ENCODE results near the gene PRR5. TPM values are rescaled to one million over a fixed set of nuclear protein-coding genes. Genes with fewer than 3 reads are reported as not detected.

PRR5 gene
- total RNA-seq, 1 donor from 2014 or later, result 20.5 TPM

DNA sequence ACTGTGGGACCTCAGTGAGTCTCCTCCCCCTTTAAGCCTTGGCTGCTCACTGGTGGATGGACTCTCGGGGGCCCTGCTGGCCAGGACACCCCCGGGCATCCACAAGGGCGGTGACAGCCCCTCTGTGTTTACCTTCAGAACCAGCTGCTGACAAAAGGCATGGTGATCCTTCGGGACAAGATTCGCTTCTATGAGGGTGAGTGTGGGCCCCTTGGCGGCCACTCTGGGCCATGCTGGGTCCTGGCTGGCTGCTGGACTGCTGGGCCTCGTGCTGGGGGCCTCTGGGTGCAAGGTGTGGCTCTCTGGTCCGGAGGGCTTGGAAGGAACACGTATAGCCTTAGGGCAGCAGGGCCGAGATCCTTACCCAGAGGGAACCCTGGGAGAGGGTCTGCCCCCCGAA is 24.4 kb downstream of the PRR5 start:
- Mint-ChIP-seq H3K4me1 (ENCODE audit: low read depth) (peaks cover 2% of the 10 kb centered on the region), H3K9me3 (ENCODE audit: low read depth) (no peaks in the 10 kb centered on the region), H3K27me3 (no peaks in the 10 kb centered on the region), H3K27ac (no peak overlapping the region), H3K36me3 (ENCODE audit: insufficient read depth) (no peaks in the 10 kb centered on the region), H3K4me3 (ENCODE audit: low read depth) (no peak overlapping the region)
- TF ChIP-seq, protein P1, sequence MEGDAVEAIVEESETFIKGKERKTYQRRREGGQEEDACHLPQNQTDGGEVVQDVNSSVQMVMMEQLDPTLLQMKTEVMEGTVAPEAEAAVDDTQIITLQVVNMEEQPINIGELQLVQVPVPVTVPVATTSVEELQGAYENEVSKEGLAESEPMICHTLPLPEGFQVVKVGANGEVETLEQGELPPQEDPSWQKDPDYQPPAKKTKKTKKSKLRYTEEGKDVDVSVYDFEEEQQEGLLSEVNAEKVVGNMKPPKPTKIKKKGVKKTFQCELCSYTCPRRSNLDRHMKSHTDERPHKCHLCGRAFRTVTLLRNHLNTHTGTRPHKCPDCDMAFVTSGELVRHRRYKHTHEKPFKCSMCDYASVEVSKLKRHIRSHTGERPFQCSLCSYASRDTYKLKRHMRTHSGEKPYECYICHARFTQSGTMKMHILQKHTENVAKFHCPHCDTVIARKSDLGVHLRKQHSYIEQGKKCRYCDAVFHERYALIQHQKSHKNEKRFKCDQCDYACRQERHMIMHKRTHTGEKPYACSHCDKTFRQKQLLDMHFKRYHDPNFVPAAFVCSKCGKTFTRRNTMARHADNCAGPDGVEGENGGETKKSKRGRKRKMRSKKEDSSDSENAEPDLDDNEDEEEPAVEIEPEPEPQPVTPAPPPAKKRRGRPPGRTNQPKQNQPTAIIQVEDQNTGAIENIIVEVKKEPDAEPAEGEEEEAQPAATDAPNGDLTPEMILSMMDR (IDR thresholded peaks at IDR 0.05; ENCODE audit: unreplicated experiment), result no peak
- DNase-seq (ENCODE audit: low spot score, unreplicated experiment), result no peak

DNA sequence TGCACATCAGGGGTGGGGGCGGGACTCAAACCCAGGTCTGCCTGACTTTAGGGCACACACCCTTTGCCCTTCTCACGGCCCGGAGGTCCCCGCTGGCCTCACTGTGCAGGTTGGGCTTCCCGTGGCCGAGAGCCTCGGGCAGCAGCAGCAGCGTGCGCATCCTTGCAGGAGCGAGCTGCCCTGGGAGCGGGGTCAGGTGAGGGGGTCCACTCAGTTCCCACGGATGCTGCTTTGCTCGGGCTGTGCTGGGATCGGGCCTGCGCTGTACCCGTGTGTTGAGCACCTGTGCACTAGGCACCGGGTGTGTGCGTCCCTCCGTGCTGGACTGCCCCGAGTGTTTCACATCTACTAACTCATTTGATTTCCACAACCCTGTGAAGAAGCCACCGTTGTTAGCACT is 25.1 kb downstream of the PRR5 start:
- H3K9me3 Mint-ChIP-seq (ENCODE audit: low read depth), result no peaks in the 10 kb centered on the region
- DNase-seq (ENCODE audit: low spot score, unreplicated experiment), result no peak
- peaks cover 2% of the 10 kb centered on the region for H3K4me1 Mint-ChIP-seq (ENCODE audit: low read depth)
- H3K4me3 Mint-ChIP-seq (ENCODE audit: low read depth), result no peak overlapping the region
- H3K36me3 Mint-ChIP-seq (ENCODE audit: insufficient read depth), result no peaks in the 10 kb centered on the region
- no peak overlapping the region for H3K27ac Mint-ChIP-seq
- TF ChIP-seq, protein P1 (IDR thresholded peaks at IDR 0.05; ENCODE audit: unreplicated experiment), result no peak
- H3K27me3 Mint-ChIP-seq, result no peaks in the 10 kb centered on the region

DNA sequence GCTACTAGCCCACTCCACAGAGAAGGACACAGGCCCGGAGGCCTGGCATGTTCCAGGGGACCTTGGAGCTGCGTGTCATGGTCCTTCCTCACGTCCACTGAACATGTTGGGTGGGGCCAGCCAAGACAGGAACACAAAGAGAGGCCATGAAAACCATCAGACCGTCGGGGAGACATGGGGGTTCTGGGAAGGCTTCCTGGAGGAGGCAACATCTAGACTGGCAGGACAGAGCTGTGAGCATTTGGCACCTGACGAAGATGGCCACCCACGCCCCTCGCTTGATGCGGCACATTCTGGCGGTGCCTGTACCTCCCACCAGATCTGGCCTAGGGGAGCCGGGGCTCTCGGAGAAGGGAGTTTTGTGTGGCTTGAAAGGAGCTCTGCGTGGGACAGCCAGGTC is 25.7 kb downstream of the PRR5 start:
- H3K27me3 Mint-ChIP-seq, result no peaks in the 10 kb centered on the region
- H3K27ac Mint-ChIP-seq, result no peak overlapping the region
- H3K4me3 Mint-ChIP-seq (ENCODE audit: low read depth), result no peak overlapping the region
- no peak for DNase-seq (ENCODE audit: low spot score, unreplicated experiment)
- no peaks in the 10 kb centered on the region for H3K36me3 Mint-ChIP-seq (ENCODE audit: insufficient read depth)
- H3K4me1 Mint-ChIP-seq (ENCODE audit: low read depth), result peaks cover 2% of the 10 kb centered on the region
- TF ChIP-seq, protein P1 (IDR thresholded peaks at IDR 0.05; ENCODE audit: unreplicated experiment), result no peak
- H3K9me3 Mint-ChIP-seq (ENCODE audit: low read depth), result no peaks in the 10 kb centered on the region

DNA sequence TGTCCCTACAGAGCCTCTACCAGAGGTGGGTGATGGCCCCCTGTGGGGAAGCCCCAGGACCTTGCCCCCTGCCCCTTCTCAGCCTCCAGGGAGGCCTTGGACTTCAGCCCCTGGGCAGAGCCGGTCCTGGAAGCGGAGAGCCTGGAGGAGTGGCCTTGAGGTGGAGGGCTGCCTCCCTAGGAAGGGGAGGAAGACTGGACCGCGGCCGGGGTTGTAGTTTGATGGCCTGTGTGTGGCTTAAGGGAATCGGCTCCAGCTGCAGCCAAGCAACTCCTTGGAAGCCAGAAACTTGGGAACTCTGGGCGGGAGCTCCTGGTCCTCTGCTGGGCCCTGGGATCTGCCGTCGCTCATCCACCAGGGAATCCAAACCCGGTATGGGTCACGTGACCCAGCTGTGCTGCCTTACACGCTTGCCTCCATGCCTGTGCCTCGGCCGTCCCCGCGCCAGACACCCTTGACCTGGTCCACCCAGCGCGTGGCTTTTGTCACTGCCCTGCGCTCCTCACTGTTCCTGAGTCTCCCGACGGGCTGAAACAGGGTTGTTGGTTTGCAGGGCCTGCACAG is 26.8 kb downstream of the PRR5 start:
- no peak for DNase-seq (ENCODE audit: low spot score, unreplicated experiment)
- H3K4me3 Mint-ChIP-seq (ENCODE audit: low read depth), result no peak overlapping the region
- peaks cover 2% of the 10 kb centered on the region for H3K4me1 Mint-ChIP-seq (ENCODE audit: low read depth)
- H3K36me3 Mint-ChIP-seq (ENCODE audit: insufficient read depth), result no peaks in the 10 kb centered on the region
- no peak overlapping the region for H3K27ac Mint-ChIP-seq
- TF ChIP-seq, protein P1 (IDR thresholded peaks at IDR 0.05; ENCODE audit: unreplicated experiment), result no peak
- H3K27me3 Mint-ChIP-seq, result no peaks in the 10 kb centered on the region
- H3K9me3 Mint-ChIP-seq (ENCODE audit: low read depth), result no peaks in the 10 kb centered on the region

DNA sequence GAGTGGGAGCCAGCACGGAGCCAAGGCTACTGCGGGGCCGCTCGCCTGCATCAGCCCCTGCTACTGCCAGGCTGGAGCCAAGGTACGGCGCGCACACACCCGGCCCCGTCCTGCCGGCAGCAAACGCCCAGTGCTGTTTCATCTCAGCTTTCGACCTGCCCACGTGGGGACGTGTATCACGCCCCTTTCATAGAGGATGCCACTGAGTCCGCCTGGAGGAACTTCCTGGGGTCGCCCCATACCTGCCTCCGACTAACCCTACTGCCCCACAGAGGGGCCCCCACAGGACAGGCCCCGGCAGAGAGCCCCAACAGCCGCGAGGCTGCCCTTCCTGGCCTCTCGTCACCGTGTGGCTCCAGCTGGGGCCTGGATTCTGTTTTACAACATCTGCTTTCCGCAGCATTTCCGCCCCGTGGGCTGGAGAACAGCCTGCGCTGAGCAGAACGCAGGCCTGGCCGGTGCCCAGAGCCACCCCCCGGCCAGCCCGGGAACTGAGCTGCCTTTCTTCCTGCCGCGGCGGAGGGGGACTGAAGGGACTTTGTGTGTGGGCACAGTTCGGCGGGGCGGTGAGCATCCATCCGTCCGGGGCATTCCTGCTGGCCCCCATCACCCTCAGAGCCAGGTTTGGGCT is 27.5 kb downstream of the PRR5 start:
- H3K9me3 Mint-ChIP-seq (ENCODE audit: low read depth), result no peaks in the 10 kb centered on the region
- H3K27me3 Mint-ChIP-seq, result no peaks in the 10 kb centered on the region
- TF ChIP-seq, protein P1 (IDR thresholded peaks at IDR 0.05; ENCODE audit: unreplicated experiment), result no peak
- peaks cover 1% of the 10 kb centered on the region for H3K4me1 Mint-ChIP-seq (ENCODE audit: low read depth)
- no peak overlapping the region for H3K4me3 Mint-ChIP-seq (ENCODE audit: low read depth)
- H3K36me3 Mint-ChIP-seq (ENCODE audit: insufficient read depth), result no peaks in the 10 kb centered on the region
- H3K27ac Mint-ChIP-seq, result no peak overlapping the region
- no peak for DNase-seq (ENCODE audit: low spot score, unreplicated experiment)
